T-helper 2 cell treated with Interferon-gamma antibody and Interleukin-4, amounts not matched to agents 5 μg/mL and 100 μg/mL, for 36 hours (primary cell): ENCODE measurements around the gene ME2.
"Not testable (repeated sequence)": the region's sequence is repeated elsewhere in the genome, so short reads cannot be mapped to it uniquely, and the experiment has no call there.

Experiments used
- DNase-seq: peaks from one replicate; pipeline ENCODE4 v3.0.0; 2021; ENCODE audit warnings: low spot score
- H3K27ac Mint-ChIP-seq: one replicate; pipeline ENCODE4 v1.8.0; 2021; ENCODE audit warnings: mild to moderate bottlenecking, mixed read lengths
- H3K27me3 Mint-ChIP-seq: one replicate; pipeline ENCODE4 v1.8.0; 2021; ENCODE audit warnings: low read depth, mixed read lengths
- H3K36me3 Mint-ChIP-seq: one replicate; pipeline ENCODE4 v1.8.0; 2021; ENCODE audit warnings: low read depth, mixed read lengths
- H3K4me1 Mint-ChIP-seq: one replicate; pipeline ENCODE4 v1.8.0; 2021; ENCODE audit warnings: low read depth, mixed read lengths
- H3K4me3 Mint-ChIP-seq: one replicate; pipeline ENCODE4 v1.8.0; 2022; ENCODE audit warnings: mild to moderate bottlenecking, moderate library complexity, mixed read lengths
- H3K9me3 Mint-ChIP-seq: one replicate; pipeline ENCODE4 v1.8.0; 2021; ENCODE audit warnings: mixed read lengths

The ME2 gene

DNA sequence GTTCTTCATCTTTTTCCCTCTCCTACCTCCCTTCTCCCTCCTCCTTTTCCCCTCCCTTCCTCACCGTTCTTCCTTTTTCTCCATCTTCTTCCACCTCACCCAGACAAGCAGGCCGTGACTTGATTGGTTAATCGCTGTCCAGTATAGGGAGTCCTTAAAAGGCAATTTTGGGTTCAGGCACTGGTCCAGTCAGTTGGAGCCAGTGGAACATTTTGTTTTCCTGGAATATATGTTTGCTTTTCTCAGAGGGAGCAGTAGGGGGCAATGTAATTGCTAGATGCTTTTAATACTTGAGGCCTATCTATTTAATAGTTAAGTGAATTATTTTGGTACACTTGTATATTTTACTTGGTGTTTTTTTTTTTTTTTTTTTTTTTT, 103.9 kb downstream of the ME2 start:
- peaks cover 3% of the 10 kb centered on the region for H3K9me3 Mint-ChIP-seq
- H3K36me3 Mint-ChIP-seq, result peaks cover 30% of the 10 kb centered on the region
- H3K27me3 Mint-ChIP-seq, result no peaks in the 10 kb centered on the region
- H3K4me1 Mint-ChIP-seq, result no peaks in the 10 kb centered on the region
- DNase-seq, result no peak
- no peak overlapping the region for H3K4me3 Mint-ChIP-seq
- no peak overlapping the region for H3K27ac Mint-ChIP-seq

DNA sequence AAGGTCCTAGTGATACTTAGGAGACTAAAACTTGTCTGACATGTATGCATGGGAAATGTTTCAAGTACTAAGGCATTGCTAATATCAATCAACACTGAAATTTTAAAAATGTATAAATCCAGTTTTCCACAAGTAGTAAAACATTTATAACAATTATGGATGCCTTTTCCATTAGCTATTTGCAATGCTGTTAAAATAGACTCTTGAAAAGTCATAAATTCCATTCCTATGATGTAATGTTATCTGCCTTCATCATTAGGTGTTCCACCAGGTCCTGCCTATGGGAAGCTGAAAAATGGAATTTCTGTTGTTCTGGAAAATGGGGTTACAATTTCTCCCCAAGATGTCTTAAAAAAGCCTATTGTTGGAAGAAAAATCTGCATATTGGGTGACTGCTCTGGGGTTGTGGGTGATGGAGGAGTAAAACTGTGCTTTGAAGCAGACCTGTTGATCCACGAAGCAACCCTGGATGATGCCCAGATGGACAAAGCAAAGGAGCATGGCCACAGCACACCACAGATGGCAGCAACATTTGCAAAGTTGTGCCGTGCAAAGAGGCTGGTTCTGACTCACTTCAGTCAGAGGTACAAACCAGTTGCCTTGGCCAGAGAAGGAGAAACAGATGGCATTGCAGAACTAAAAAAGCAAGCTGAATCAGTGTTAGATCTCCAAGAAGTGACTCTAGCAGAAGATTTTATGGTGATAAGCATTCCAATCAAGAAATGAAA, 107.6 kb downstream of the ME2 start:
- no peak overlapping the region for H3K27ac Mint-ChIP-seq
- H3K4me1 Mint-ChIP-seq, result no peaks in the 10 kb centered on the region
- peaks cover 7% of the 10 kb centered on the region for H3K36me3 Mint-ChIP-seq
- H3K4me3 Mint-ChIP-seq, result no peak overlapping the region
- DNase-seq, result no peak
- no peaks in the 10 kb centered on the region for H3K9me3 Mint-ChIP-seq
- no peaks in the 10 kb centered on the region for H3K27me3 Mint-ChIP-seq

DNA sequence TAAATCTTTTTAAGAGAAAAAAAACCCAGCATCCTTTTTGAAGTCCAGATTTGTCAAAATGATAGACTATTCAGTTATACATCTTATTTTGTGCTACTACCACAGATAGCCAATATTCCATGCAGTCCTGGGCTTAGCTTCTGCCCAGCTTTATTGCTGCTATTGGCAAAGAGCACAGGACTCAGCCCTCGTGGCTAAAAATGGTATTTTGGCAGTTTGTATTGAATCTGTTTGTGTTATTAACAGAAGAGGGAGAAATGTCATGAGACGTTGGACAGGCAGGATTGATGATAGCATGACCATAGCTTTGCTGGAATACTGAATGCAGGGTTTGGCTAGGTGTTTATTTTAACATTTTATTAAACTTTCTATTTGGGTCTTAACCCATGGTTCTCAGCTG, 108.3 kb downstream of the ME2 start:
- Mint-ChIP-seq H3K4me3 (no peak overlapping the region), H3K27me3 (no peaks in the 10 kb centered on the region), H3K9me3 (no peaks in the 10 kb centered on the region), H3K4me1 (no peaks in the 10 kb centered on the region), H3K36me3 (peaks cover 6% of the 10 kb centered on the region), H3K27ac (no peak overlapping the region)
- DNase-seq, result no peak

DNA sequence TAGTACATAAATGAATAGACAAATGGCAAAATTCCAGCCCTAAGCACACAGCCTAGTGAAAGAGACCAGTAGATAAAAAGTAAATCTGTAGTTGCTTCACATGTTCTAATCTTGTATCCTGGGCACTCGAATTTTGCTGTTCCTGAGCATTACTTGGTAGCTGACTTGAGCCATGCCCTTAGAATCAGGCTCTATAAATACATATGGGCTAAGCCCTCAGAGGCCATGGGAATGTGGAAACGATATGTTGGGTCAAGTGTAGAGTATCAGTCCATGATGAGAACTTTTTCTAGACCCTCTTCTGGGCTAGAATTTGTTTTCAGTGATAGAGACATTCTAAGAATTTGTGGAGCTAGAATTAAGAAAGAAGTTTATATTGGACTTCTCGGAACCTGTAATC, 110.8 kb downstream of the ME2 start:
- Mint-ChIP-seq H3K9me3 (no peaks in the 10 kb centered on the region), H3K27ac (no peak overlapping the region), H3K36me3 (peaks cover 4% of the 10 kb centered on the region), H3K27me3 (no peaks in the 10 kb centered on the region), H3K4me1 (no peaks in the 10 kb centered on the region), H3K4me3 (no peak overlapping the region)
- DNase-seq, result no peak

DNA sequence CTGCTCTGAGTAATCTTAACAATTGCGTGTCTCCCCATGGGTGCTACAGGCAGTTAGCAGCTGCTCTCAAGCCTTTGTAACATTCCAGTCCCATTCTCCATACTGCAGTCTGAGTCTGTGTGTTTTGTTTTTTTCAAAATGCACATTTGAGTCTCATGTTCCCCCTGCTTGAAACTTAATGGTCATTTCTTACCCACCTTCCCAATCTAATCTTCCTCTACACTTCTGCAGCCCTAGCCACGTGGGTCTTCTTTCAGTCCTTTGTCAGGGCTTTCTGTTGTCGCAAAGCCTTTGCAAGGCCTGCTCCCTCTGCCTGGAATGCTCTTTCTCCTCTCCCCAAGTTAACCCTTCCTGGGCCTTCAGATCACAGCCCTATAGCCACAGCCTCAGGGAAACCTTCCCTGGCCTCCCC, 113.4 kb downstream of the ME2 start:
- no peak for DNase-seq
- H3K27me3 Mint-ChIP-seq, result no peaks in the 10 kb centered on the region
- H3K4me1 Mint-ChIP-seq, result no peaks in the 10 kb centered on the region
- no peak overlapping the region for H3K4me3 Mint-ChIP-seq
- no peaks in the 10 kb centered on the region for H3K36me3 Mint-ChIP-seq
- no peak overlapping the region for H3K27ac Mint-ChIP-seq
- no peaks in the 10 kb centered on the region for H3K9me3 Mint-ChIP-seq

DNA sequence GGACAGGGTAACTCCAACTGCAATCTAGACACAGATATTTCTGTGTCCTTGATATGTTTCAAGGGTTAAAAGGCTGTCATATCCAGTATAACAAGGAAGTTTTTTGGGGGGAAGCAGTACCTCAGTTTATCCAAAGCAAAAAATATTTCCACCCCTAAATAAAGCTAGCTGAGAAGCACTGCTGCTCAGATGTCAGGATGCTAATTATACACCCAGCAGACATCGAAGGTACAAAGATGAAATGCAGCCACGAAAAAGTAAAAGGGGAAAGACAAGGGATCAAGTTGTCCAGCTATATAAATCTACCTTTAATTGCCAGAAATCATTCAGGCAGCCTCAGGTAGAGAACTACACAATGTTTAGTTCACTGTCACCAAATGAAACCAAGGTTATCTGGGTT, 115.1 kb downstream of the ME2 start:
- Mint-ChIP-seq H3K36me3 (no peaks in the 10 kb centered on the region), H3K4me3 (no peak overlapping the region), H3K27me3 (no peaks in the 10 kb centered on the region), H3K27ac (no peak overlapping the region), H3K4me1 (no peaks in the 10 kb centered on the region), H3K9me3 (no peaks in the 10 kb centered on the region)
- DNase-seq, result no peak

DNA sequence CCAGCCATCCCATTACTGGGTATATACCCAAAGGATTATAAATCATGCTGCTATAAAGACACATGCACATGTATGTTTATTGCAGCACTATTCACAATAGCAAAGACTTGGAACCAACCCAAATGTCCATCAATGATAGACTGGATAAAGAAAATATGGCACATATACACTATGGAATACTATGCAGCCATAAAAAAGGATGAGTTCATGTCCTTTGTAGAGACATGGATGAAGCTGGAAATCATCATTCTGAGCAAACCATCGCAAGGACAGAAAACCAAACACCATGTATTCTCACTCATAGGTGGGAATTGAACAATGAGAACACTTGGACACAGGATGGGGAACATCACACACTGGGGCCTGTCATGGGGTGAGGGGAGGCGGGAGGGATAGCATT, 124.3 kb downstream of the ME2 start:
- H3K4me1 Mint-ChIP-seq, H3K36me3 Mint-ChIP-seq, DNase-seq, H3K27ac Mint-ChIP-seq, H3K4me3 Mint-ChIP-seq, H3K27me3 Mint-ChIP-seq, H3K9me3 Mint-ChIP-seq: not testable (repeated sequence)
